Islet precursor cell (in vitro differentiated cells): ENCODE data around the gene TMPRSS11D.
A peak's percentile ranks its signal among the peaks of the same experiment; 100 is the strongest.

ENCODE experiments used
- DNase-seq: peaks from one replicate; pipeline ENCODE4 v3.0.0-alpha.2; 2018

The TMPRSS11D gene, protein sequence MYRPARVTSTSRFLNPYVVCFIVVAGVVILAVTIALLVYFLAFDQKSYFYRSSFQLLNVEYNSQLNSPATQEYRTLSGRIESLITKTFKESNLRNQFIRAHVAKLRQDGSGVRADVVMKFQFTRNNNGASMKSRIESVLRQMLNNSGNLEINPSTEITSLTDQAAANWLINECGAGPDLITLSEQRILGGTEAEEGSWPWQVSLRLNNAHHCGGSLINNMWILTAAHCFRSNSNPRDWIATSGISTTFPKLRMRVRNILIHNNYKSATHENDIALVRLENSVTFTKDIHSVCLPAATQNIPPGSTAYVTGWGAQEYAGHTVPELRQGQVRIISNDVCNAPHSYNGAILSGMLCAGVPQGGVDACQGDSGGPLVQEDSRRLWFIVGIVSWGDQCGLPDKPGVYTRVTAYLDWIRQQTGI

DNA sequence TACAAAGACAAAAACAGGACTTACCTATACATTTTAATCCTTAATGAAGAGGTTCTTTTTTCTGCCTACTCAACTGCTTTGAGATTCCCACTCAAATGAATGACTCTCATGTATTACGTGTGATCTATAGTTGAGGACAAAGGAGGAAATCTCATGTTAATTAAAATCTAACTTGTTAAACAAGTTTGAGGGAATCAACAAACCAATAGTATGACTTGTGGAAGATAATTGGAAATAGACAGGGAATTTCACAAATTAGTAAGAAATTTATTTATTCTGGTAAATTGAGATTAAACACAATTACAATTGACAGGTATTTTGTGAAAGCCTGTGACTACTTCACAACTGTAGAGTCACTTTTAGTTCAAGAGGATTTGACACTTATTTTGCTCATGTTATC, at the start of gene TMPRSS11D:
Gene TMPRSS11D, minus strand, starts transcription at position 101 of the 400 bp plus-strand sequence. Its CDS starts 69 bp downstream, at position 32.
- DNase-seq = no peak

DNA sequence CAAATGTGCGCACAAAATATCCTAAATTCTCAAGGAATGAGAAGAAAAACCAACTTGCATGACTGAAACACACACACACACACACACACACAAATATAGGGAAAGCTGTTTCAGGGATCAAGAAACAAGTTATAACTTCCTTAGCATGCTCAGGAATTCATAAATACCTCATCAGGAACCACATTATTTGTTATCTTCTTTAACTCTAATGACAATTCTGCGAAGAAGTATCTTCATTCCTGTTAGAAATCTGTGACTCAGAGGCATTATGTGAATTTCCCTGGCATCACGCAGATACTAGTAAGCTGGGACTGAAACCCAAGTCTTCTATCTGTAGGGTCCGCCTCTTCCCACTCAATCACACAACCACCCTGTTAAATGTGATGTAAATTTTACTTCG, 49.2 kb upstream of the TMPRSS11D start:
- no peak for DNase-seq

DNA sequence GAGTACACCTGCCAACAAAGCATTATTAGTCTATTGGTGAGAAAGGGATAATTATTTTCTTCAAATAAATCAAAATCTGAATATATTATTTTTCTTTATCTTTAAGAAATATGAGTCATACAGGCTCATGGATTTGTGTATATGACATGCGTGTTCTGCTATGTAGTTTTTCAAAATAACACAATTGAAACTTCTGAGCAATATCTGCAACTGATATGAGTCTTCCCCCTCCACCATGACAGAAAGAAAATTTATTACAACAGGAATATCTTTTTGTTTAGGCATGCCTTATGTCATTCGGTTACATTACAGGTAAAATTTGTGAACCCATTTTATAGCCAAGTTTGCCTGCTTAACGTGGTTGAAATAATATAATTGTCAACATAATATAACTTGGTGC, 47.5 kb upstream of the TMPRSS11D start:
- no peak for DNase-seq

GRCh38 chr4:67929426-67929825, 45.6 kb upstream of the TMPRSS11D start:
- DNase-seq = no peak

DNA sequence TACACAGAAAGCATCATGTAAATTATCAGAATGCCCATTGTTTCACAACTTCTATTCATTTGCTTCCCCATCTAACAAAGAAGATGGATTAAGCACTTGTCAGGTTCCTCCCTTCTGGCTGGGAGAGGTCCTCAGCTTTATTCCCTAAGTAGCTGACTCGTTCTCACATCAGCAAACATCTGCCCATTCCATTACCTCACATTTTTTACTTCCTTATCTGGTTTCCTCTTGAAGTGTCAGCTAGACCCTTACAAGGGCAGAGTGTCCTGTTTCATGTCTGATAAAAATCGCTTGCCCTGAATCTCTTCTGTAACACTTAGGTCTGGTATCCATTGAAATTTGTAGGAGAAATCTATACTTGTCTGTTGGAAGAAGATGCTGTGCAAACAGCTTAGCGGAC, 44.7 kb upstream of the TMPRSS11D start:
- DNase-seq = no peak

GRCh38 chr4:67927251-67927650, 43.4 kb upstream of the TMPRSS11D start:
- no peak for DNase-seq

DNA sequence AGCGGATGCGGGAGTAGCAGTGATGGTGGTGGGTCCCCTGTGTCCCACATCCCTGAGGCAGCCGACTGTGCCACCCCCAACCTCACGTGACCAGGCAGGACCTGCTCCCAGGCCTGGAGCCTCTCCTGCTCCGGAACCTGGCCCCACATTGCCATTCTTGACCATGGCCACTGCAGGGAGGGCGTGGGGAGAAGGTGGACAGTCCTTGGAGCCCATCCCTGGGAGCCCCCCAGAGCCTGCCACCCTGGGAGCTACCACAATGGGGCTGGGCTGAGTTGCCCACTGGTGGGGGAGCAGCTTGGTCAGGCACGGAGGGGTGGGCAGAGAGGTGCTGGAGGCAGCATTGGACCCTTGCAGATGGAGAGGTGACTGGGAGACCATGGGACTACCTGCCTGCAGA, 42.7 kb upstream of the TMPRSS11D start:
- no peak for DNase-seq

- no peak for DNase-seq
Measured at GRCh38 chr4:67922697-67923096, 38.9 kb upstream of the TMPRSS11D start.

- DNase-seq = no peak
Measured at GRCh38 chr4:67918428-67918827, 34.6 kb upstream of the TMPRSS11D start.

DNA sequence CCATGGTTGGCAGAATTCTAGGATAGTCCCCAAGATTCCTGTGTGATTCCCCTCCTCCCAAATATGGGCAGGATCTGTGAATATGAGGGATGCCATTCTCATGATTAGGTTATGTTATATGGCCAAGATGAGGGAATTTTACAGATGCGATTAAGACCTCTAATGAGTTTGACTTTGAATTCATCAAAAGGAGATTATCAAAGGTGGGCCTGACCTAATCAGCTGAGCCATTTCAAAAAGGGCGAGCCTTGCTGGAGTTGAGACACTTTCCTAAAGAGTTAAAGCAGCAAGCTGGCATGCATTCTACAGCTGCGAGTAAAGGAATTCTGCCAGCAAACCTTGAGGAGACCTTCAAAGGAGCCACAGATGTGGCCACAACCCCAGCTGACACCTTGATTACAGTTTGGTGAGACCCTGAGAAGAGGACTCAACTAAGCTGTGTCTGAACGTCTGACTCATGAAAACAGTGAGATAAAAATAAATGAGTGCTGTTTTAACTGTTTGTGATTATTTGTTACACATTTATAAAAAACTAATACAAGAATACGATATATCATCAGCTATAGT, 31.7 kb upstream of the TMPRSS11D start:
- DNase-seq = no peak

DNA sequence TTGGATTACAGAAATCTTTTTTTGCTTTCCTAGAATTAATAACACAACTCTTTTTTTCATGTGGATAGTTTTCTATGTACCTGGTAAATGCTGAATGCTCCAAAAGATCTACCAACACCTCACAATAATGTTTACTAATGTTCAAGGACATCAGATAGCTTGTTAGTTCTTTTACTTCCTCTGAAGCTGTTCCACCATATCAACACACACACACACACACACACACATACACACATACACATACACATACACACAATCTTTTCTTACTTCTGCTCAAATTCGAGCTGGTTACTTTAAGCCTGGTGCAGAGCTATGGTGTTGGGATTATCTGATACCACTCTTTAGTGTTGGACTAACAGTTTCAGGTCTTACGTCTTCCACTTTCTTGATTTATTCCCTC, 28.3 kb upstream of the TMPRSS11D start:
- no peak for DNase-seq

GRCh38 chr4:67911638-67912037, 27.8 kb upstream of the TMPRSS11D start:
- DNase-seq = no peak

- DNase-seq = no peak
Measured at GRCh38 chr4:67911141-67911540, 27.3 kb upstream of the TMPRSS11D start.

GRCh38 chr4:67910585-67910905, 26.7 kb upstream of the TMPRSS11D start:
- no peak for DNase-seq

DNA sequence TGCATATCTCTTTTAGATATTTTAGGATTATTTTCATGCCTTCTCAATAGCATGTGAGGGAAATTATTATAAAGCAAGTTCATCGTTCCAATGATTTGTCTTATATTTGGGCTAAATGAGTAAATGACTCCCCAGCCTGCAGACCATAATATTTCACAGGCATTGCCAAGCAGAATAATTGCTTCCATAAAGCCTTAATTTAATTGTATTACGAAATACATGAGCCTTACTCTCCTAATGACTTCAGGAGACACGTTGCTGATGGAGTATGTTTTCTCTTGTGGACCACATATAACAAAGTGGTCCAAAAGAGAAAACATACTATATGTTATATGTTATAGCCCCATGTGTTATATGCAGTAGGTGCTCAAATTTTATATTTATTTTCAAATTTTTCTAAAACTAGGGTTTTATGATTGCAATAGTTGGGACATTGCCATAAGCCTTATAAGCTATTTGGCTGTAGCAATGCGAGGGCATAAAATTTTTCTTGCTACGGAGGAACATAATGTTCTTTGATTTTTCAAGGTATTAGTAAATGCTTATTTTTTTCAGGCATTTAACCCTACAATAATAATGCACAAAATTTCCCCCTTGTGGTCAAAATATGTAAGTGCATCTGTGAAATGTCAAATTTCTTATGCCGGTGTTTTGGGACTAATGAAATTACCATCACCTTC, 26.2 kb upstream of the TMPRSS11D start:
- DNase-seq = no peak

- no peak for DNase-seq
Measured at GRCh38 chr4:67907650-67908049, 23.8 kb upstream of the TMPRSS11D start.

DNA sequence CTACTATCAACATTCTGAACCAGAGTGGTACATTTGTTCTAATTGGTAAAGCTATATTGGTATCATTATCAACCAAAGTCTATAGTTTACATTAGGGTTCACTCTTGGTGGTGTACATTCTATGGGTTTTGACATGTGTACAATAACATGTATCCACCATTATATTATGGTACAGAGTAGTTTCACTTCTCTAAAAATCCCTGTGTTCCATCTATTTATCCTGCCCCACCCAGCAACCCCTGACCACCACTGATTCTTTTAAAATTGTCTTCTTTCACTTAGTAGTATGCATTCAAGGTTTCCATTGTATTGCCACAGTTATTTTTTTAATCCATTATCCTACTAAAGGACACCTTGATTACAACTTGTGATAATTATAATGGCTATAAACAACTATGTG, 15.3 kb upstream of the TMPRSS11D start:
- DNase-seq = no peak

- DNase-seq = no peak
Measured at GRCh38 chr4:67897686-67898085, 13.9 kb upstream of the TMPRSS11D start.

GRCh38 chr4:67896421-67897065, 12.7 kb upstream of the TMPRSS11D start:
- no peak for DNase-seq

DNA sequence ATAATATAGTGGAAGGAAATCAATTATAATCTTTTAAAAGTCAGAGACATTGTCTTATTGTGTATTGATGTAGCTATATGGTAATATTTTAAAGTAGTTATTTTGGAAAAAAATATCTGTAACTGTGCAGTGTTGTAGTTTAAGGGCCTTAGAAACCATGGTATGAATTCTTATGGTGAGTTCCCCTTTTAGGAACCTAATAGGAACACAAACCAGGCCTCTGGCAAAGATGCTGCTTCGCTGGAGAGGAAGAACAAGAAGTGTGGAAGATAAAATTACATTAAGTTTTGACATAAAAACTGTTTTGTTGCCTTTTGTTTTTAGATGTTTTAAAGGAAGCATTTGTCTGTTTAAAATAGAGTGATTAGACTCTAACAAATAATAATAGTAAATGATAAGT, 10.9 kb upstream of the TMPRSS11D start:
- DNase-seq = no peak

DNA sequence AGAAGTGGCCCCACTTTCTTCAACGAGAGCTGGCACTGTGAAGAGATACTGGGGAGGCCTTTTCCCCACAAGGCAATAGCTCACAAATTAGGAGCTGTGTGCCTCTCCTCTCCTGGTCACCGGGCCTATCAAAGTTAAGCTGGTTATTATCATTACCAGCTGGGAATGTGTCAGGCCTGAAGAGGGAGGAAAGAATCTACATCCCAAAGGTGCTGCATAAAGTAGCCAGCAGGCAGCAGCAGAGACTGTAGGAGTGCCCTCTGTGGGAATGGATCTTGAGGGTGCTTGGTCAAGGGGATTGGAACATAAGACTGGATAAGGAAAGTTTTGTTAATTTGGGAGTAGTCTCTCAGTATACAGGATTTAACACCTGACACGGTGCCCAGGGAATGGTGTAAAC, 9.1 kb upstream of the TMPRSS11D start:
- DNase-seq = peak; percentile 58

GRCh38 chr4:67892253-67892652, 8.5 kb upstream of the TMPRSS11D start:
- DNase-seq = no peak

DNA sequence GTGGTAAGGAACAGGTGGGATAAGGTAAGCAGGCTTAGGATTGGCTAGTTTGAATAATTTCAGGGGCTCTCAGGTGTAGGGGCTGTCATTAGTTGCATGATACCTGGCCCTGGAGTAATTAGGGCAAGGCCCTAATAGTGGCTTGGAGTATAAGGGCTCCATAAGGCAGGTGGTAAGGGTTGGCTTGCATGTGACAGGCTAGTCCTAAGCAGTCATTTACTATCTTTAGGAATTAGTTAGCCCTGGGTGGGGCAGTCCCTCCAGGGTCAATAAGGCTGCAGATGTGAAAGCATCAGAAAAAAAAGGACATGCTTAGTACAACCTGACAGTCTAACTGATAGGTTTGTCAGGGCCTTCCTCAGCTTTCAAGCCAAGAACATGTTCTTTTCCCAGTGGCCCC, 7.8 kb upstream of the TMPRSS11D start:
- no peak for DNase-seq

- no peak for DNase-seq
Measured at GRCh38 chr4:67886281-67886680, 2.5 kb upstream of the TMPRSS11D start.
